Loucy (cell line): ENCODE results near the gene FCAMR.

Source experiments
- H2AFZ ChIP-seq: fragments of 200-600 bp; sonication (generic); 2 replicates; pipeline ENCODE4 v1.6.0; 2016; ENCODE audit warnings: antibody characterized with exemption, mild to moderate bottlenecking, low read length, moderate library complexity
- H3F3A ChIP-seq: fragments of 200-600 bp; 2 replicates; pipeline ENCODE4 v1.6.0; 2016; ENCODE audit warnings: antibody characterized with exemption, low read depth, mild to moderate bottlenecking
- H3K27me3 ChIP-seq: fragments of 200-600 bp; sonication (generic); 2 replicates; pipeline ENCODE4 v1.6.1; 2014; ENCODE audit warnings: low read length, mild to moderate bottlenecking; ENCODE audit not compliant: insufficient read depth, poor library complexity, severe bottlenecking
- H3K36me3 ChIP-seq: fragments of 200-600 bp; sonication (generic); 2 replicates; pipeline ENCODE4 v1.6.1; 2016; ENCODE audit warnings: low read length; ENCODE audit not compliant: insufficient read depth
- H3K4me1 ChIP-seq: fragments of 200-600 bp; sonication (generic); 2 replicates; pipeline ENCODE4 v1.5.1; 2014; ENCODE audit warnings: low read length, mild to moderate bottlenecking; ENCODE audit not compliant: insufficient read depth, poor library complexity, severe bottlenecking
- H3K4me2 ChIP-seq: fragments of 200-600 bp; sonication (generic); 2 replicates; pipeline ENCODE4 v1.6.0; 2014; ENCODE audit warnings: antibody characterized with exemption, low read length, low read depth, mild to moderate bottlenecking; ENCODE audit not compliant: poor library complexity, severe bottlenecking
- H3K4me3 ChIP-seq: fragments of 200-600 bp; sonication (generic); 2 replicates; pipeline ENCODE4 v1.5.1; 2014; ENCODE audit warnings: low read length, mild to moderate bottlenecking, mixed read lengths; ENCODE audit not compliant: poor library complexity, severe bottlenecking
- H3K79me2 ChIP-seq: fragments of 200-600 bp; sonication (generic); 2 replicates; pipeline ENCODE4 v1.6.1; 2014; ENCODE audit warnings: low read length; ENCODE audit not compliant: insufficient read depth
- H3K9ac ChIP-seq: fragments of 200-600 bp; sonication (generic); 2 replicates; pipeline ENCODE4 v1.6.0; 2014; ENCODE audit warnings: mild to moderate bottlenecking, low read depth, low read length, moderate library complexity; ENCODE audit not compliant: poor library complexity, severe bottlenecking
- H3K9me2 ChIP-seq: fragments of 200-600 bp; sonication (generic); replicated peaks from 2 replicates; pipeline ENCODE4 v1.6.1; 2016; ENCODE audit warnings: low read depth, low read length, mixed read lengths
- H3K9me3 ChIP-seq: fragments of 200-600 bp; sonication (generic); 2 replicates; pipeline ENCODE4 v1.6.1; 2014; ENCODE audit warnings: mild to moderate bottlenecking, antibody characterized with exemption, low read length, low read depth; ENCODE audit not compliant: insufficient read depth
- H4K20me1 ChIP-seq: fragments of 200-600 bp; sonication (generic); 2 replicates; pipeline ENCODE4 v1.6.0; 2014; ENCODE audit warnings: antibody characterized with exemption, low read length, mild to moderate bottlenecking; ENCODE audit not compliant: insufficient read depth, poor library complexity, severe bottlenecking
- CTCF ChIP-seq: fragments of 200-600 bp; sonication (generic); conservative IDR thresholded peaks from 2 replicates; pipeline ENCODE4 v1.5.1; 2014; ENCODE audit warnings: mild to moderate bottlenecking, antibody characterized with exemption, low read length
- EZH2phosphoT487 ChIP-seq: fragments of 200-600 bp; IDR thresholded peaks from 2 replicates; pipeline ENCODE4 v1.6.1; 2018; ENCODE audit warnings: antibody characterized with exemption, mild to moderate bottlenecking, moderate library complexity, borderline replicate concordance

The FCAMR gene

GRCh38 chr1:206909883-206910318 is 60.4 kb downstream of the FCAMR start:
- no peaks in the 10 kb centered on the region for H4K20me1 ChIP-seq
- no peaks in the 10 kb centered on the region for H3K9me3 ChIP-seq
- H3K36me3 ChIP-seq: no peaks in the 10 kb centered on the region
- H3K9ac ChIP-seq: no peak overlapping the region
- H3F3A ChIP-seq: no peaks in the 10 kb centered on the region
- H2AFZ ChIP-seq: 0 out of 2 replicates have a peak overlapping the region, but pooled peaks have one; percentile 46
- H3K4me3 ChIP-seq: peak overlapping the region; percentile 42
- peaks cover 21% of the 10 kb centered on the region for H3K27me3 ChIP-seq
- no peaks in the 10 kb centered on the region for H3K79me2 ChIP-seq
- no peaks in the 10 kb centered on the region for H3K9me2 ChIP-seq
- H3K4me1 ChIP-seq: no peaks in the 10 kb centered on the region
- TF ChIP-seq EZH2phosphoT487 (no peak), CTCF (no peak)
- H3K4me2 ChIP-seq: peak overlapping the region; percentile 64

- Histone ChIP-seq H3K9me2 (no peaks in the 10 kb centered on the region), H3K27me3 (peaks cover 21% of the 10 kb centered on the region), H3K36me3 (no peaks in the 10 kb centered on the region), H3K4me2 (peak overlapping the region; percentile 64), H4K20me1 (no peaks in the 10 kb centered on the region), H3F3A (no peaks in the 10 kb centered on the region), H3K4me3 (peak overlapping the region; percentile 42), H2AFZ (peak overlapping the region; percentile 46), H3K4me1 (no peaks in the 10 kb centered on the region), H3K9ac (no peak overlapping the region), H3K79me2 (no peaks in the 10 kb centered on the region), H3K9me3 (no peaks in the 10 kb centered on the region)
- no peak for TF ChIP-seq EZH2phosphoT487
- TF ChIP-seq CTCF: no peak
Measured at GRCh38 chr1:206909161-206909882, 60.9 kb downstream of the FCAMR start.

- no peak overlapping the region for H2AFZ ChIP-seq
- H3K9me2 ChIP-seq: no peaks in the 10 kb centered on the region
- no peak overlapping the region for H3K4me2 ChIP-seq
- H4K20me1 ChIP-seq: no peaks in the 10 kb centered on the region
- no peaks in the 10 kb centered on the region for H3K79me2 ChIP-seq
- no peaks in the 10 kb centered on the region for H3K4me1 ChIP-seq
- no peaks in the 10 kb centered on the region for H3K36me3 ChIP-seq
- no peak overlapping the region for H3K4me3 ChIP-seq
- peaks cover 21% of the 10 kb centered on the region for H3K27me3 ChIP-seq
- H3F3A ChIP-seq: no peaks in the 10 kb centered on the region
- no peak overlapping the region for H3K9ac ChIP-seq
- TF ChIP-seq EZH2phosphoT487: no peak
- TF ChIP-seq CTCF: no peak
- no peaks in the 10 kb centered on the region for H3K9me3 ChIP-seq
Measured at GRCh38 chr1:206908038-206908437, 62.2 kb downstream of the FCAMR start.
